NCI-H774 (cell line): ENCODE results near the gene PLEKHM2.

ENCODE experiments used
- DNase-seq: peaks from one replicate; lab custom pipeline; 2025; lab: John Stamatoyannopoulos, UW

The PLEKHM2 gene

GRCh38 chr1:15701784-15702183 lies 17.7 kb downstream of the PLEKHM2 start:
- no peak for DNase-seq

GRCh38 chr1:15702722-15703550 lies 18.8 kb downstream of the PLEKHM2 start:
- no peak for DNase-seq

- no peak for DNase-seq
These were observed 19.4 kb downstream of the PLEKHM2 start for GRCh38 chr1:15703562-15703961.

GRCh38 chr1:15704526-15705183 lies 20.5 kb downstream of the PLEKHM2 start:
- DNase-seq: no peak

- DNase-seq: no peak
These were observed 21.1 kb downstream of the PLEKHM2 start for GRCh38 chr1:15705184-15705566.

GRCh38 chr1:15706751-15707150 lies 22.6 kb downstream of the PLEKHM2 start:
- DNase-seq: no peak

- DNase-seq: no peak
These were observed 23.3 kb downstream of the PLEKHM2 start for GRCh38 chr1:15707239-15707925.

- DNase-seq: no peak
These were observed 24.5 kb downstream of the PLEKHM2 start for GRCh38 chr1:15708486-15709137.

- peak; percentile 17 for DNase-seq
These were observed 25.1 kb downstream of the PLEKHM2 start for GRCh38 chr1:15709226-15709625.

GRCh38 chr1:15712168-15712567 lies 28.0 kb downstream of the PLEKHM2 start:
- peak; percentile 15 for DNase-seq

- no peak for DNase-seq
These were observed 30.5 kb downstream of the PLEKHM2 start for GRCh38 chr1:15714406-15715136.

GRCh38 chr1:15717418-15718125 lies 33.5 kb downstream of the PLEKHM2 start:
- no peak for DNase-seq

GRCh38 chr1:15718199-15718601 lies 34.1 kb downstream of the PLEKHM2 start:
- no peak for DNase-seq

- no peak for DNase-seq
These were observed 35.4 kb downstream of the PLEKHM2 start for GRCh38 chr1:15719381-15720120.

GRCh38 chr1:15720861-15721260 lies 36.7 kb downstream of the PLEKHM2 start:
- DNase-seq: no peak

- DNase-seq: no peak
These were observed 38.3 kb downstream of the PLEKHM2 start for GRCh38 chr1:15722411-15722810.

GRCh38 chr1:15722836-15723532 lies 38.9 kb downstream of the PLEKHM2 start:
- no peak for DNase-seq

GRCh38 chr1:15723631-15724246 lies 39.6 kb downstream of the PLEKHM2 start:
- no peak for DNase-seq
